Tibial artery (tissue), 4 donors: Measurements from ENCODE around the gene ACP6.
"Not testable (repeated sequence)": the region's sequence is repeated elsewhere in the genome, so short reads cannot be mapped to it uniquely, and the experiment has no call there.

ENCODE experiments used
- DNase-seq, 2 donors: peaks; one replicate each; pipeline ENCODE4 v3.0.0-alpha.2; 2019
- H3K27ac ChIP-seq, 2 donors: fragments of 200-600 bp; sonication (generic) in 1 of 2; 1 replicate in 1 of 2; 2 replicates in 1 of 2; pipeline ENCODE4 v1.5.1; 2018 to 2019; ENCODE audit warnings: mild to moderate bottlenecking in 1 of 2
- H3K27me3 ChIP-seq, 2 donors: fragments of 200-600 bp; sonication (generic) in 1 of 2; one replicate each; pipeline versions ENCODE4 v1.5.1 to v1.6.0; 2016 to 2019
- H3K36me3 ChIP-seq, 3 donors: fragments of 200-600 bp; sonication (generic) in 2 of 3; one replicate each; pipeline ENCODE4 v1.5.1; 2016 to 2019; ENCODE audit warnings: mild to moderate bottlenecking in 2 of 3
- H3K4me1 ChIP-seq, 4 donors: fragments of 200-600 bp; sonication (generic) in 2 of 4; 1 replicate in 3 of 4; 2 replicates in 1 of 4; pipeline ENCODE4 v1.5.1; 2016 to 2019
- H3K4me3 ChIP-seq, 2 donors: fragments of 200-600 bp; sonication (generic) in 1 of 2; 1 replicate in 1 of 2; 2 replicates in 1 of 2; pipeline ENCODE4 v1.5.1; 2018 to 2019; ENCODE audit warnings: mild to moderate bottlenecking in 2 of 2
- H3K9me3 ChIP-seq, 3 donors: fragments of 200-600 bp; sonication (generic) in 1 of 3; one replicate each; pipeline ENCODE4 v1.5.1; 2016 to 2019
- intact Hi-C: fragments of 100-400 bp; cut with DNase I; formaldehyde crosslinking; loops from one replicate; pipeline ENCODE4 v1.15.0; 2023; ENCODE audit warnings: low total_unique reads
- TF ChIP-seq, protein P1 (sequence below), 2 experiments: fragments of 200-600 bp in 1 of 2; fragments of 450-650 bp in 1 of 2; IDR thresholded peaks; one replicate each; pipeline ENCODE4 v1.5.1; 2017 to 2019; ENCODE audit warnings: antibody characterized with exemption in 2 of 2, mild to moderate bottlenecking in 1 of 2, moderate library complexity in 1 of 2

ACP6 gene

DNA sequence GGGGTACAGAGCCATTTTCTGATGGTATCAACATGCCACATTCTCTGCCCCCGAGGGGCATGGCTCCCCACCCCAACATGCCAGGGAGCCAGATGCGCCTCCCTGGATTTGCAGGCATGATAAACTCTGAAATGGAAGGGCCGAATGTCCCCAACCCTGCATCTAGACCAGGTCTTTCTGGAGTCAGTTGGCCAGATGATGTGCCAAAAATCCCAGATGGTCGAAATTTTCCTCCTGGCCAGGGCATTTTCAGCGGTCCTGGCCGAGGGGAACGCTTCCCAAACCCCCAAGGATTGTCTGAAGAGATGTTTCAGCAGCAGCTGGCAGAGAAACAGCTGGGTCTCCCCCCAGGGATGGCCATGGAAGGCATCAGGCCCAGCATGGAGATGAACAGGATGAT, 50.6 kb downstream of the ACP6 start:
- intact Hi-C loops, result no loop called here
- peaks cover 47 to 86% (median 83%) of the 10 kb centered on the region in 3 donors for H3K36me3 ChIP-seq
- no peak overlapping the region for H3K27ac ChIP-seq
- H3K9me3 ChIP-seq, result no peaks in the 10 kb centered on the region
- no peaks in the 10 kb centered on the region for H3K4me1 ChIP-seq
- no peak overlapping the region for H3K4me3 ChIP-seq
- DNase-seq, result no peak
- no peaks in the 10 kb centered on the region for H3K27me3 ChIP-seq
- TF ChIP-seq, protein P1, sequence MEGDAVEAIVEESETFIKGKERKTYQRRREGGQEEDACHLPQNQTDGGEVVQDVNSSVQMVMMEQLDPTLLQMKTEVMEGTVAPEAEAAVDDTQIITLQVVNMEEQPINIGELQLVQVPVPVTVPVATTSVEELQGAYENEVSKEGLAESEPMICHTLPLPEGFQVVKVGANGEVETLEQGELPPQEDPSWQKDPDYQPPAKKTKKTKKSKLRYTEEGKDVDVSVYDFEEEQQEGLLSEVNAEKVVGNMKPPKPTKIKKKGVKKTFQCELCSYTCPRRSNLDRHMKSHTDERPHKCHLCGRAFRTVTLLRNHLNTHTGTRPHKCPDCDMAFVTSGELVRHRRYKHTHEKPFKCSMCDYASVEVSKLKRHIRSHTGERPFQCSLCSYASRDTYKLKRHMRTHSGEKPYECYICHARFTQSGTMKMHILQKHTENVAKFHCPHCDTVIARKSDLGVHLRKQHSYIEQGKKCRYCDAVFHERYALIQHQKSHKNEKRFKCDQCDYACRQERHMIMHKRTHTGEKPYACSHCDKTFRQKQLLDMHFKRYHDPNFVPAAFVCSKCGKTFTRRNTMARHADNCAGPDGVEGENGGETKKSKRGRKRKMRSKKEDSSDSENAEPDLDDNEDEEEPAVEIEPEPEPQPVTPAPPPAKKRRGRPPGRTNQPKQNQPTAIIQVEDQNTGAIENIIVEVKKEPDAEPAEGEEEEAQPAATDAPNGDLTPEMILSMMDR (IDR thresholded peaks at IDR 0.05), result no peak

DNA sequence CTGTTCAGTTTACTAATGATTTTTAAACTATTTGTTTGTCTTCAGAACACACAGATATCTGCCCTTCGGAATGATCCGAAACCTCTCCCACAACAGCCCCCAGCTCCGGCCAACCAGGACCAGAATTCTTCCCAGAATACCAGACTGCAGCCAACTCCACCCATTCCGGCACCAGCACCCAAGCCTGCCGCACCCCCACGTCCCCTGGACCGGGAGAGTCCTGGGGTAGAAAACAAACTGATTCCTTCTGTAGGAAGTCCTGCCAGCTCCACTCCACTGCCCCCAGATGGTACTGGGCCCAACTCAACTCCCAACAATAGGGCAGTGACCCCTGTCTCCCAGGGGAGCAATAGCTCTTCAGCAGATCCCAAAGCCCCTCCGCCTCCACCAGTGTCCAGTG, 51.6 kb downstream of the ACP6 start:
- intact Hi-C loops, result no loop called here
- TF ChIP-seq, protein P1 (IDR thresholded peaks at IDR 0.05), result no peak
- H3K9me3 ChIP-seq, result no peaks in the 10 kb centered on the region
- no peak for DNase-seq
- H3K4me1 ChIP-seq, result no peaks in the 10 kb centered on the region
- no peak overlapping the region for H3K27ac ChIP-seq
- no peaks in the 10 kb centered on the region for H3K27me3 ChIP-seq
- H3K4me3 ChIP-seq, result no peak overlapping the region
- H3K36me3 ChIP-seq, result peaks cover 51 to 86% (median 83%) of the 10 kb centered on the region in 3 donors

DNA sequence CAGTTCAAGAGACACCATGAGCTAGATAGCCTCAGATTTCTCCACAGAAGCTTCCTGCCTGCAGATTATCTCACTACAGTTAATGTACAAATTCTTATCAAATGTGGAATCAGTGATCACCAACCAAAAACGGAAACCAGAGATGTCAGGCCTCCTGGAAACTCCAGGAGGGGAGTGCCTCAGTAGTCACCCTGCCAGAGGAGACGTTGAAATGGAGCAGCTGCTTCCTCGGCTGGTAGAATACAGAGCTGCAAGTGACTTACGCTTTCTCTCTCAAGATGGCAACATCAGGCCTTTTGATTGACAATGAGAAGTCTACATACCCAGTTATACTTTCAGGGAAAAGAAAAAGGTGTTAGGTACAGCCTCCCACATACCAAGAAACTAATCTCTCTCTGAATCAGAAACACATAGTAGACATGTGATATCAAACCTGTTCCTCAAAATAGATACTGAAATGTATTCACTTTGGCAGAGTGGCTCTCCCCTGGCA, 52.2 kb downstream of the ACP6 start:
- Histone ChIP-seq H3K4me1 (peaks cover 0 to 3% (median 0%) of the 10 kb centered on the region in 4 donors), H3K27ac (no peak overlapping the region), H3K36me3 (peaks cover 55 to 87% (median 86%) of the 10 kb centered on the region in 3 donors), H3K27me3 (no peaks in the 10 kb centered on the region), H3K9me3 (no peaks in the 10 kb centered on the region), H3K4me3 (no peak overlapping the region)
- intact Hi-C loops, result no loop called here
- TF ChIP-seq, protein P1 (IDR thresholded peaks at IDR 0.05), result no peak
- DNase-seq, result no peak

DNA sequence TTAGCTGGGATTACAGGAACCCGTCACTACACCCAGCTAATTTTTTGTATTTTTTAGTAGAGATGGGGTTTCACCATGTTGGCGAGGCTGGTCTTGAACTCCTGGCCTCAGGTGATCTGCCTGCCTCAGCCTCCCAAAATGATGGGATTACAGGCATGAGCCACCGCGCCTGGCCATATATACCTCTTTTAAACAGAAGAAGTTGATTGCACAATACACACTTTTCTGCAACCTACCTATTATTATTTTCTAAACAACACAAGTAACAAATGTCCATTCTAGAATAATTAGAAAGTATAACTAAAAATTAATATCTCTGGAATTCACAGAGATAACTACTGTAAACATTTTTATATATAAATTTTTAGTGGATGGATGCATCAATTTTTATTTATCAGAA, 55.4 kb downstream of the ACP6 start:
- H3K27ac ChIP-seq, H3K9me3 ChIP-seq, H3K27me3 ChIP-seq, intact Hi-C loops, H3K4me3 ChIP-seq, DNase-seq: not testable (repeated sequence)
- Histone ChIP-seq H3K4me1 (peaks cover 0 to 17% (median 4%) of the 10 kb centered on the region in 4 donors), H3K36me3 (peaks cover 64 to 89% (median 84%) of the 10 kb centered on the region in 3 donors)

DNA sequence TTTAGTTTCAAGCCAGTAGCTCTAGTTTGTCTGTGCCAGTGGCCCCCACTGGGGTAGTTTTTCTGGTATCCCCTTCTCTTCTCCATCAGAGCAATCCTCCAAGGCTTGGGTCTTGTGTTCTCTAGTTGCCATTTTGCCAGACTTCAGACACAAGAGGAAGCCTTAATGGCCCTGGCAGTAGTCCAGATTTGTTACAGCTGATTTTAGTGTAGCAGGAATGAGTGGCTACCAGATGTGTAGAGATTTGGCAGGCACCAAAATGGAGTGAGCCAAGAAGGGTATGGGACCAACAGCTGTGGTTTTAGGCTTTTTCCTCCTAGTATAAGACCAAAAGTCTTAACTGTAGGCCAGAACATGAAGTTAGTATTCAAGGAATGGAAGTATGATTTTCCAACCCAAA, 56.8 kb downstream of the ACP6 start:
- TF ChIP-seq, protein P1 (IDR thresholded peaks at IDR 0.05), result no peak
- intact Hi-C loops, result no loop called here
- Histone ChIP-seq H3K9me3 (no peaks in the 10 kb centered on the region), H3K36me3 (peaks cover 49 to 74% (median 69%) of the 10 kb centered on the region in 3 donors), H3K4me1 (peaks cover 0 to 25% (median 4%) of the 10 kb centered on the region in 4 donors), H3K4me3 (no peak overlapping the region), H3K27me3 (no peaks in the 10 kb centered on the region), H3K27ac (no peak overlapping the region)
- DNase-seq, result no peak

DNA sequence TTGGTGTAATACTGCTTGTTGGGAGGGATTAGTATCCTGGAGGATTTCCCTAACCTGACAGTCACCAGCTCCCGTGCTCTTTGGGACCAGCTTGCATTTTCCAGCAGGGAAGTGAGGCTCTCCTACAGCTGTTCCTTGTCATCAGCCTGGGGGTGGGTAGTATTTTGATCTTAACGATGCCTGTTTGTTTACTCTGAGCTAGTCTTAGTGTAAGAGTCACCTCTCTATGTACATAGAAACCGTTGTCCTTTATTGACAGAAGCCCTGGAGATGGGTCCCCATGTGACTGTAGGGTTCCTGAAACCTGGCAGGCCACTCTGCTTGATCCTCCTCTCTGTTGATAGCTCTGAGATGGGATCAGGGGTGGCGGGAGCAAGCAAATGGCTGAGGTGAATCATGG, 58.0 kb downstream of the ACP6 start:
- intact Hi-C loops, result no loop called here
- peaks cover 0 to 25% (median 4%) of the 10 kb centered on the region in 4 donors for H3K4me1 ChIP-seq
- H3K4me3 ChIP-seq, result no peak overlapping the region
- no peaks in the 10 kb centered on the region for H3K27me3 ChIP-seq
- TF ChIP-seq, protein P1 (IDR thresholded peaks at IDR 0.05), result no peak
- peaks cover 39 to 63% (median 63%) of the 10 kb centered on the region in 3 donors for H3K36me3 ChIP-seq
- DNase-seq, result no peak
- no peaks in the 10 kb centered on the region for H3K9me3 ChIP-seq
- H3K27ac ChIP-seq, result no peak overlapping the region
